GM12878 (cell line): ENCODE data around the gene TMPRSS2. TPM values are rescaled to one million over a fixed set of nuclear protein-coding genes. Genes with fewer than 3 reads are reported as not detected.
A peak's percentile ranks its signal among the peaks of the same experiment; 100 is the strongest.

Experiments
- ATAC-seq: fragments of 200-7000 bp; cut with Tn5 transposase; 3 replicates; pipeline ENCODE4 v1.9.1; 2020; ENCODE audit warnings: mild to moderate bottlenecking, moderate library complexity
- BruUV-seq: library from RNA; stranded (reverse); fragments of 400-500 nt; replicated peaks from 2 replicates; lab custom pipeline; 2021; lab: Mats Ljungman, UMichigan
- CTCF ChIA-PET: fragments of 300-600 bp; sonication (Branson Sonifier 250); formaldehyde crosslinking; extraction: SDS; loops from one replicate; lab custom pipeline; 2021; ENCODE audit warnings: inconsistent platforms; lab: Yijun Ruan, JAX
- POLR2A ChIA-PET: fragments of 350-600 bp; formaldehyde crosslinking; extraction: SDS; loops from one replicate; lab custom pipeline; 2021; ENCODE audit warnings: inconsistent platforms; lab: Charles Lee
- RAD21 ChIA-PET: fragments of 300-600 bp; sonication (Branson Sonifier 250); formaldehyde crosslinking; loops from one replicate; lab custom pipeline; 2023; ENCODE audit warnings: antibody characterized with exemption; ENCODE audit not compliant: unreplicated experiment; lab: Charles Lee
- SMC1A ChIA-PET: fragments of 300-600 bp; sonication (Branson Sonifier 250); formaldehyde crosslinking; loops from one replicate; lab custom pipeline; 2023; ENCODE audit not compliant: unreplicated experiment, uncharacterized antibody; lab: Charles Lee
- DNase-seq: peaks from one replicate; pipeline ENCODE4 v3.0.0-alpha.2; 2011; ENCODE audit warnings: low read depth, low spot score
- FAIRE-seq: peaks from 3 replicates; lab custom pipeline; 2011; peaks lifted over from hg19 to GRCh38; lab: Jason Lieb, UNC
- H2AFZ ChIP-seq: 2 replicates; pipeline ENCODE4 v1.6.0; 2011; ENCODE audit warnings: low read depth, low read length, control low read depth; ENCODE audit not compliant: control insufficient read depth
- H3K27ac ChIP-seq: 2 replicates; pipeline ENCODE4 v1.5.1; 2011; ENCODE audit warnings: control low read depth; ENCODE audit not compliant: control insufficient read depth, insufficient read depth
- H3K27me3 ChIP-seq, 2 experiments: replicated peaks in 1 of 2; 2 replicates each; pipeline versions ENCODE4 v1.6.0 to v1.6.1; 2011; ENCODE audit warnings: low read length in 1 of 2; ENCODE audit not compliant: control insufficient read depth in 2 of 2, insufficient read depth in 2 of 2
- H3K36me3 ChIP-seq, 2 experiments: 2 replicates each; pipeline ENCODE4 v1.5.1; 2011; ENCODE audit warnings: low read length in 1 of 2; ENCODE audit not compliant: control insufficient read depth in 2 of 2, insufficient read depth in 2 of 2
- H3K4me1 ChIP-seq: 2 replicates; pipeline ENCODE4 v1.6.1; 2011; ENCODE audit warnings: mild to moderate bottlenecking, low read length, moderate library complexity, mixed read lengths; ENCODE audit not compliant: control insufficient read depth, insufficient read depth
- H3K4me2 ChIP-seq: 2 replicates; pipeline ENCODE4 v1.6.0; 2011; ENCODE audit warnings: control low read depth; ENCODE audit not compliant: control insufficient read depth, insufficient read depth
- H3K4me3 ChIP-seq: fragments of 200-600 bp; sonication (generic); 2 replicates; pipeline ENCODE4 v1.5.1; 2016
- H3K79me2 ChIP-seq: 2 replicates; pipeline ENCODE4 v1.6.0; 2011; ENCODE audit warnings: low read length; ENCODE audit not compliant: control insufficient read depth, insufficient read depth
- H3K9ac ChIP-seq: 2 replicates; pipeline ENCODE4 v1.8.0; 2011; ENCODE audit warnings: low read length, control low read depth, mixed read lengths; ENCODE audit not compliant: control insufficient read depth, insufficient read depth
- H3K9me3 ChIP-seq: replicated peaks from 3 replicates; pipeline ENCODE4 v1.5.1; 2011; ENCODE audit warnings: mild to moderate bottlenecking, low read length; ENCODE audit not compliant: control insufficient read depth, insufficient read depth
- H4K20me1 ChIP-seq: 2 replicates; pipeline ENCODE4 v1.6.0; 2011; ENCODE audit not compliant: control insufficient read depth, insufficient read depth
- CHD1 ChIP-seq: IDR thresholded peaks from 2 replicates; pipeline ENCODE4 v1.6.1; 2012; ENCODE audit warnings: low read depth, low read length, improper control_type of control experiment
- LARP7 ChIP-seq: fragments of 450-650 bp; IDR thresholded peaks from 2 replicates; pipeline ENCODE4 v1.6.1; 2017; ENCODE audit warnings: mild to moderate bottlenecking
- MAX ChIP-seq: IDR thresholded peaks from 2 replicates; pipeline ENCODE4 v1.6.1; 2012; ENCODE audit warnings: low read depth, low read length, improper control_type of control experiment
- POLR2A ChIP-seq: IDR thresholded peaks from 2 replicates; pipeline ENCODE4 v1.6.1; 2011; ENCODE audit warnings: low read depth, mild to moderate bottlenecking, low read length
- POLR2AphosphoS5 ChIP-seq: IDR thresholded peaks from 2 replicates; pipeline ENCODE4 v1.6.1; 2011; ENCODE audit warnings: mild to moderate bottlenecking, low read length, inconsistent platforms
- SP1 ChIP-seq: IDR thresholded peaks from one replicate; pipeline ENCODE4 v1.6.1; 2011; ENCODE audit warnings: low read depth, low read length
- SUPT20H ChIP-seq: IDR thresholded peaks from 2 replicates; pipeline ENCODE4 v1.6.1; 2011; ENCODE audit warnings: low read depth, mild to moderate bottlenecking, low read length, moderate library complexity, borderline replicate concordance; ENCODE audit not compliant: control insufficient read depth
- ZNF384 ChIP-seq: IDR thresholded peaks from 2 replicates; pipeline ENCODE4 v1.6.1; 2012; ENCODE audit warnings: low read depth, mild to moderate bottlenecking, low read length, improper control_type of control experiment, borderline replicate concordance
- WGBS: methylation state at CpG from one replicate; pipeline ENCODE4 v1.1.6; 2016; ENCODE audit warnings: low lambda C conversion rate; ENCODE audit not compliant: insufficient replicate concordance, insufficient coverage; ENCODE audit errors: missing lambda C conversion rate; 5-methylcytosine and 5-hydroxymethylcytosine counted together
- in situ Hi-C: fragments of 300-500 bp; cut with MboI; formaldehyde crosslinking; loops from 9 replicates; pipeline ENCODE4 v1.14.3; 2018; ENCODE audit warnings: mixed read lengths
- intact Hi-C: fragments of 100-400 bp; cut with micrococcal nuclease; formaldehyde crosslinking; loops from one replicate; pipeline ENCODE4 v1.14.2; 2022; ENCODE audit not compliant: unreplicated experiment
- polyA plus RNA-seq, 11 experiments: library from polyadenylated mRNA; depleted of rRNA in 4 of 11; unstranded in 6 of 11; stranded (reverse) in 5 of 11; fragments of >200 nt; fragmentation: Nextera tagmentation in 4 of 11; fragmentation: Illumina TruSeq in 1 of 11; extraction: Ambion mirVana in 4 of 11; extraction: Trizol in 1 of 11; gene quantifications; 1 replicate in 1 of 11; 2 replicates in 10 of 11; pipeline versions ENCODE4 v1.2.1 to v1.2.3, GENCODE V29; 2011 to 2016; ENCODE audit warnings: inconsistent platforms in 2 of 11, missing spikeins in 2 of 11, low read depth in 1 of 11
- total RNA-seq, 4 experiments: library from RNA; depleted of rRNA in 3 of 4; stranded (reverse); fragments of >200 nt in 3 of 4; fragmentation: Illumina TruSeq in 1 of 4; extraction: Trizol in 1 of 4; gene quantifications; 2 replicates each; pipeline versions ENCODE4 v1.2.1 to v1.2.3, GENCODE V29; 2013 to 2021

Gene TMPRSS2
- total and polyA plus RNA-seq, 10 of the 15 experiments (the other 5 are each of a cell fraction or from before 2014, with no cell fraction given), result 0.19 to 0.26 TPM; not detected in 8

- BruUV-seq, result no TSS peak
- SMC1A ChIA-PET, result interaction anchor here (1.5 kb wide), 1 partner anchor 15 kb away, joined by 3 read pairs; no protein-coding TSS in a partner anchor
- DNase-seq, result no peak
- in situ Hi-C loops (no loop called here), intact Hi-C loops (no loop called here)
- Histone ChIP-seq H3K27me3 (no peaks in the 10 kb centered on the region), H3K9ac (no peak overlapping the region), H3K79me2 (no peaks in the 10 kb centered on the region; the same call in none of the 2 replicates), H2AFZ (no peak overlapping the region), H3K4me2 (no peak overlapping the region), H3K27ac (no peak overlapping the region), H3K4me1 (no peaks in the 10 kb centered on the region), H3K36me3 (peaks cover 20 to 70% of the 10 kb centered on the region in 2 experiments), H3K4me3 (no peak overlapping the region), H3K9me3 (no peaks in the 10 kb centered on the region), H4K20me1 (no peaks in the 10 kb centered on the region; the same call in 1 of the 2 replicates)
- ATAC-seq, result no peak
- 98% methylated on average over 4 of the region's 4 CpGs for WGBS
- CTCF ChIA-PET, result interaction anchor here (1.1 kb wide), 1 partner anchor 163 kb away, joined by 3 read pairs; no protein-coding TSS in a partner anchor
- no peak for TF ChIP-seq LARP7
- TF ChIP-seq CHD1, result no peak
- TF ChIP-seq SP1, result no peak
- no peak for TF ChIP-seq SUPT20H
- no peak for TF ChIP-seq MAX
- RAD21 ChIA-PET, result no interaction called here
- no peak for FAIRE-seq
- POLR2A ChIA-PET, result interaction anchor here (0.5 kb wide), 1 partner anchor 334 kb away, joined by 3 read pairs; no protein-coding TSS in a partner anchor
Measured at GRCh38 chr21:41446586-41446985, 61.4 kb downstream of the TMPRSS2 start.

GRCh38 chr21:41445465-41445862 is 62.5 kb downstream of the TMPRSS2 start:
- FAIRE-seq, result no peak

More at GRCh38 chr21:41445465-41445862, 62.5 kb downstream of the TMPRSS2 start:
- in situ Hi-C loops, result no loop called here
- H3K27me3 ChIP-seq, result no peaks in the 10 kb centered on the region
- H3K36me3 ChIP-seq, result peaks cover 30 to 79% of the 10 kb centered on the region in 2 experiments
- no peak overlapping the region for H3K9ac ChIP-seq
- intact Hi-C loops, result no loop called here
- 97% methylated on average over 7 of the region's 7 CpGs for WGBS
- ChIA-PET SMC1A (no interaction called here), POLR2A (no interaction called here), RAD21 (no interaction called here), CTCF (interaction anchor here (0.5 to 1.2 kb wide), 2 partner anchors 34 to 172 kb away, joined by 3 to 5 read pairs; no protein-coding TSS in a partner anchor)
- no peaks in the 10 kb centered on the region for H3K9me3 ChIP-seq
- peaks cover 4% of the 10 kb centered on the region for H4K20me1 ChIP-seq
- H3K27ac ChIP-seq, result no peak overlapping the region
- H2AFZ ChIP-seq, result no peak overlapping the region
- BruUV-seq, result no TSS peak
- TF ChIP-seq POLR2AphosphoS5 (peak; percentile 81), POLR2A (peak; percentile 75), ZNF384 (no peak)
- no peak overlapping the region for H3K4me3 ChIP-seq
- H3K4me1 ChIP-seq, result no peaks in the 10 kb centered on the region
- no peak overlapping the region for H3K4me2 ChIP-seq
- no peak for DNase-seq
- ATAC-seq, result no peak; the same call in 2 of the 3 replicates
- H3K79me2 ChIP-seq, result no peaks in the 10 kb centered on the region; the same call in none of the 2 replicates
